DMS114 treated with DMSO at 0.1 percent for 48 hours (cell line): Measurements from ENCODE around the gene DIDO1.
"Not testable (repeated sequence)": the region's sequence is repeated elsewhere in the genome, so short reads cannot be mapped to it uniquely, and the experiment has no call there.

Experiments used
- DNase-seq: peaks from one replicate; lab custom pipeline; 2025; ENCODE audit not compliant: unreplicated experiment; lab: John Stamatoyannopoulos, UW

Gene DIDO1

GRCh38 chr20:62962891-62963613 lies 36.7 kb upstream of the DIDO1 start:
- no peak for DNase-seq

- DNase-seq: no peak
Observed at GRCh38 chr20:62962221-62962879, 36.0 kb upstream of the DIDO1 start.

- no peak for DNase-seq
Observed at GRCh38 chr20:62961799-62962198, 35.5 kb upstream of the DIDO1 start.

GRCh38 chr20:62961310-62961783 lies 35.0 kb upstream of the DIDO1 start:
- no peak for DNase-seq

GRCh38 chr20:62960446-62961309 lies 34.4 kb upstream of the DIDO1 start:
- not testable (repeated sequence) for DNase-seq

- no peak for DNase-seq
Observed at GRCh38 chr20:62959998-62960436, 33.7 kb upstream of the DIDO1 start.

- DNase-seq: no peak
Observed at GRCh38 chr20:62959101-62959971, 33.0 kb upstream of the DIDO1 start.

- DNase-seq: no peak
Observed at GRCh38 chr20:62958388-62959100, 32.2 kb upstream of the DIDO1 start.

- DNase-seq: no peak
Observed at GRCh38 chr20:62957136-62958117, 31.1 kb upstream of the DIDO1 start.

- no peak for DNase-seq
Observed at GRCh38 chr20:62956387-62957135, 30.3 kb upstream of the DIDO1 start.

- no peak for DNase-seq
Observed at GRCh38 chr20:62955519-62956386, 29.4 kb upstream of the DIDO1 start.

GRCh38 chr20:62953839-62954703 lies 27.8 kb upstream of the DIDO1 start:
- no peak for DNase-seq

- no peak for DNase-seq
Observed at GRCh38 chr20:62952968-62953838, 26.9 kb upstream of the DIDO1 start.

GRCh38 chr20:62952373-62952967 lies 26.2 kb upstream of the DIDO1 start, which contains the start of gene SLC17A9:
Gene SLC17A9 (plus strand): TSS chr20:62952709. CDS start chr20:62952831, 122 bp downstream.
- DNase-seq: no peak
